Prostate gland (tissue), 2 donors: ENCODE results near the gene MYBPH.

Experiments used
- CTCF ChIP-seq, 4 experiments: fragments of 200-600 bp in 2 of 4; fragments of 450-650 bp in 2 of 4; sonication (generic) in 2 of 4; IDR thresholded peaks; 1 replicate in 3 of 4; 2 replicates in 1 of 4; pipeline ENCODE4 v1.5.1; 2016 to 2019; ENCODE audit warnings: antibody characterized with exemption in 4 of 4, mild to moderate bottlenecking in 2 of 4, moderate library complexity in 2 of 4
- POLR2A ChIP-seq: fragments of 450-650 bp; IDR thresholded peaks from one replicate; pipeline ENCODE4 v1.6.1; 2016; ENCODE audit warnings: antibody characterized with exemption, mild to moderate bottlenecking

GRCh38 chr1:203199481-203199815 is 23.8 kb upstream of the MYBPH start:
- TF ChIP-seq POLR2A: no peak
- no peak for TF ChIP-seq CTCF (IDR thresholded peaks at IDR 0.05)
